GM21723 (cell line): ENCODE data around the gene ADAMTS18.

Experiments
- ATAC-seq: cut with Tn5 transposase; IDR thresholded peaks from one replicate; pipeline ENCODE4 v1.9.1; 2021; ENCODE audit warnings: mild to moderate bottlenecking, moderate library complexity; ENCODE audit not compliant: unreplicated experiment

The ADAMTS18 gene

DNA sequence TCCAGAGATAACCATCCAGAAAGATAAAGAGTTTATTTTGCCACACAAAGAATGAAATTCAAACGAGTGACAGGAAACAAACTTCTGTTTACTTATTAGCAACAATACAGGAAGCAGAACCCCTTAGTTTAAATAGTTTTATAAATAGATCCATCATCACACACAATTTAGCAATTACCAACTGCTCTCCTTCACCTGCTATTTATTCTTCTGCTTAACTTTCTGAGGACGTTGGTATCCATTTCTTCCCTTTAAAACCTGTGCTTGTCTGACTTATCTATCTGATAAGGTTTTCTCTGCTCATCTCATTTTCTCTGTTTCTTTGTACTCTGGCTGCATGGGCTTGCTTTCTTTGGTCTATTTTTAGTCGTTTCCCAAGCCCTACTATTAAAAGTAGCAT, 4.3 kb upstream of the ADAMTS18 start:
- no peak for ATAC-seq

DNA sequence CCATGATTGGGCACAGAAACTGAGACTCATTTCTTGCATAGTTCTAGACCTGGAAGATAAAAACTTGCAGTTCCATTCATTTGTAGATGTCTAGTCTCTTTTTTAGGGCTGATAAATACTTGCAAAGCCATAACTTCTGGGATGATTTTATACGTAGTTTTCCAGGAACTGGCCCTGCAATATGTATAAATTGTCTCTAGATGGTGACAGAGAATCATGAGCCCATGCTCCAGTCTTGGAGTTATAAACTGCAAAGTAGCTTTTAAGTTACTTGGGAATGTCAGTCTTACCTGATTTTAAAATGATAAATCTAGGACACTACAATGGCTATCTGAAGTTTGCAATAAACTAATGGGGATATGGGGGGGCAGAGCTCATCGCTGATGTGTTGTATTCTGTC, 3.0 kb upstream of the ADAMTS18 start:
- ATAC-seq: no peak

DNA sequence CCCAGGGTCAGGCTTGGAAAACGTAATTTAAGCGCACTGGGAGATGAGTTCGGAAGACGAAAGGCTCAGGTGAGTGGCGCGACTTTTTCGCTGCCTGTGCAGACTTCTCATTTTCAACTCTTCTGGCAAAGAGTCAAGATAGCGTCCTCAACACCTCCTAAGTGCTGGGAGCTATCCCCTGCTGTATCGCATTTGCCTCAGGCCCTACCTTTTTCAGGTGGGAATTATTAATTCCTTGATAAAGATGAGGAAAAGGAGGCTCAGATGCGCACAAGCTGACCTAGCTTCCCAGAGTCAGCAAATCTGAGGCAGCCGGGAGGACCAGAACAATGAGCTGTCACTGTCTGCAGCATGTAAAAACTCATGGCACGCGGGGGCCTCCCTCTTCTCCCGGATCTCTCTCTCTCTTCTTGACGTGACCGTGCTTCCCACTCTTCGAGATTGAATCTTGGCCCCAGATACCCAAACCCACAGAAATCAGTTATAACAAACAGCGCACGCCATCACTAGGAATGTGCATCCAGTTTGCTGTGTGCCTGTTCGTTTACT, 512 bp upstream of the ADAMTS18 start:
- ATAC-seq: no peak

DNA sequence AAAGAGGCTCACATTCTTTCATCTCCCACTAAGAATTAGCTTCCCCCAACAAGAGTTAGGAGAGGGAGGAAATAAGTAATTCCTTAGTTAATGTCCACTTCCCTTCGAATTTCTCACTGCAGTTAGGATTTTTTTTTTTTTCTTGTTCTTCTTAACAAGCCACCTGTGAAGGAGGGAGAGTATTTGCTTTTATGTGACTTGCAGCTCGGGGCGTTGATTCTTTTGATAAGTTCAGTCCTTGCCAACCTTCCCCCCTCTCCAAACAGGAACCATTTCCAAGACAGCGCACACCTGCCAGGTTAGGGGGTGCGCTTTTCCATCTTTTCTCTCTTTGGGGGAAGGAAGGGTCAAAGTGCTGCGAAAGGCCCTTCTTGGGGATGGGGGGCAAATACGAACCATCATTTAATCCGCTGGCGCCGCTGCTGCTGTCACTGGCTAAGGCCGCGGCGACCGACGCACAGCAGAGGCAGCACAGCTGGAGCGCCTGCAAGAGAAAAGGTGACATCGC, 758 bp downstream of the ADAMTS18 start:
- no peak for ATAC-seq

DNA sequence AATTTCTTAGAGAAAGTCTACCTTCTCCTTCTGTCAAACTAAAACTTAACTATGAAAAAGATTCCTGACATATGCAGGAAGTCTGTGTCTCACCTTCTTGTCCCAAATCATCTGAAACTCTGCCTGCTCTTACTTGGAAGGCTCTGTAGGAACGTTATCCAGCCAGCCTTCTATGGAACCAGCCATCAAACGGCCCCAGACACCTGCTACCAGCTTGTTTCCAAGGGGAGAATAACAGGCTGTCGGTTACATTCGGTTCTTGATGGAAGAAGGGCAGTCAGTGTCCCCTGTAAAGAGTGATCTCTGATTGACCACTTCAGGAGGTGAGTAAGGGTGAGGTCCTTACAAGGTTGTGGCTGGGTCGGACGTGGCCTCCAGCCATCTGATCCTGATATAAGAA, 1.7 kb downstream of the ADAMTS18 start:
- no peak for ATAC-seq

- ATAC-seq: no peak
Observed at GRCh38 chr16:77432264-77432663, 2.6 kb downstream of the ADAMTS18 start.

- ATAC-seq: no peak
Observed at GRCh38 chr16:77430787-77431585, 3.8 kb downstream of the ADAMTS18 start.

DNA sequence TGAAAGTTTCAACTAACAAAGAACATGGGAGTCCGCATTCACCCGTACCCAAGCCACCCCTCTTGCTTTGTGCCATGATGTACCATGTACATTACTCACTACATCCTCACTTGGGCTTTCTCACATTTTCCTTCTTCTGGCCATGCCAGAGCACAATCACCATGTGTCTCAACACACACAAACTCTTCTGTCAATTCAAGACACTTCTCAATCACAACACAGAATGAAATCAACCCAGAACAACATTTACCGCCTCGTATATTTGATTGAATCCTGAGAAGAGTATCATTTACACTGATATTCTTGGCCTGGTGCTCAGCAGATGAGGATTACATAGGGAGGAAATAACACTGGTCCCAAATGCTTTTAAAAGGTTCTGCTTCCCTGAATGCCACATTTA, 4.5 kb downstream of the ADAMTS18 start:
- ATAC-seq: no peak

DNA sequence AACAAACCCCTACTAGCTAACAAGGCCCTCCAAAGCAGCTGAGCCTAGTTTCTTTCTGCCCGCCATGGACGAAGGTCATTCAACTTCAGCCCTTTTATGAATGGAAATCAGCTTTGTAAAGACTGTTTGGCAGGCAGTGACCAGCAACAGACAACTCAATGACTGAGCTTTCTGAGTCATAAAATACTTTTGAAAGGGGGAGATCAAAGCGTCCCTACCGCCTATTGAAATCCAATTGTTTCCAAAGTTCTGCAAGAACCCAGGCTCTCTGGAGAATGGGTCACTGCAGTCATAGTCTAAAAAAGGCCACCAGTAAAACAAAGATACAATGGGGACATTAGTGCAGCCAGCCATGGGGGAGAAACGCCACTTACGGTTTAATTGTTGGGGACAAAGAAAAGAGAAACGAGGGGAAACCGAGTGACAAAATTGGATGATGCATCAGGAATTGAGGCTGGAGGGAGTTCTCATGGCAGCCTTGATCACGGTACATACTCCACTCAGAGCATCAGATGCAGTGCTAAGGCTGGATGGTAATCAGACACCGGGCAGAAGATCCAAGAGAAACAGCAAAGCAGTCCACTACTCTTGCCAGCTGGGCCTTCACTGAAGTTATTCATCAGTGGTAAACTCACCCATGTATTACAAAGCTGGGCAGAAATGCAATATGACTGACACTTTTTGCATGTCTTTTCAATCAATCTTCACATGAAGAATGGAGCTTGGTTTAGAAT, 9.8 kb downstream of the ADAMTS18 start:
- ATAC-seq: no peak

DNA sequence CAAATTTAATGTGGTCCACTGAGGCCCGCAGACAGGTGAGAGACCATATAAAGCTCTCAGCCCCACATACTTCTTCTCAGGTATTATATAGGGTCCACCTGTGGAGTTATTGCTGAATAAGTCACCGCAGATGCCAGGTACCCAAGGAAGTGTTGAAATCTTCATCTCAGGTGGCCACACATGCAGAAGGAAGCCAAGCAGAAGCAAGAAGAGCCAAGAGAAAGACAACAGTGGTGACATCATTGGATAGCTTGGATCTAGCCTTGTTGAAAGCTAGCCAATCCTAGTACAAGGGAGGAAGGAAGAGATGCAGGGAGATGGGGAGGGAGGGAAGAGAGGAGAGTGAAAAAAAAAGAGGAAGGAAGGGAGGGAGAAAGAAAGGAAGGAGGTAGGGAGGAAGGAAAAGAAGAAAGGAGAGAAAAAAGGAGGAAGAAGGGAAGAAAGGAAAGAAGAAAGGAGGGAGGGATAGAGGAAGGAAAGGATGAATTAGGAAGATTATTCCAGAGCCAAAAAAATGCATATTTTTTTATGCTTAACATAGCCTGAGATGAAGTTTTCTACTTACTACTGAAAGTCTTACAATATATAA, 12.5 kb downstream of the ADAMTS18 start:
- no peak for ATAC-seq

- ATAC-seq: no peak
Observed at GRCh38 chr16:77416939-77417480, 17.8 kb downstream of the ADAMTS18 start.

DNA sequence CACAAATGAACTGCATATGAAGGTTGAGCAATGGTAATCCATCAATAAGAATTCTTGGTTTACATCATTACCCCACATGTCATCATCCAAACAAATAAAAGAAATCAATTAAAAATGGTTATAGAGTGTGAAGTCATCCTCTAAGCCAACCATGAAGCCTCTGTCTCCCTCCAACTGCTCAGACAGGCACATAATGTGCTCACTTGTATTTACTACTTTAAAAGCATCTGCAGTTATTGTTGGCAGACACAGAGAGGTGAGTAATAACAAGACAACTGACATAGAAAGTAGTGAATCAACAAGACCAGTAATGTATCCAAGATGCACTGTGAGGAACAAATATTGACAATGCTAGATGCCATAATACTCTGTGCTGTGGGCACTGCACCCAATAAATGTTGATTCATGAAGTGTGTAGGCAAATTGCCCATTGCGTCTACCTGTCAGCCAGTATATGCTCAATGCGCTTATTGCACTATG, 20.0 kb downstream of the ADAMTS18 start:
- ATAC-seq: no peak

DNA sequence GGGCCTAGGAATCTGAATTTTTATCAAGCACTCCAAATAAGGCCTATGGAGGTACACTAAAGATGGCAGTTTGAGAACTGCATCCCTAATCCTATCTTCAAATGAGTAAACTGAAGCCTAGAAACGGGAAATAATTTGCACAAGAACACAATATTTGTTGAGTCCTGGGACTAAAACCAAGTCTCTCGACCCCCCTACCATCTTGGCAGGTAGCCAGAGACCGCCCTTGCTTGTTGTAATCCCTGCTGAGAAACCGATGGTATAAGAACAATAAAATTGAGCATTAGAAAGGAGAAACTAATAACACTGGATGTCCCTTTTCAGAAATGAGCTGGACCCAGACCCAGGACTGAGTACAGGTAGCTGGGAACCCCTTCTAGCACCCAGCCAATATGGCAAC, 24.4 kb downstream of the ADAMTS18 start:
- ATAC-seq: no peak

- no peak for ATAC-seq
Observed at GRCh38 chr16:77409311-77409710, 25.5 kb downstream of the ADAMTS18 start.

DNA sequence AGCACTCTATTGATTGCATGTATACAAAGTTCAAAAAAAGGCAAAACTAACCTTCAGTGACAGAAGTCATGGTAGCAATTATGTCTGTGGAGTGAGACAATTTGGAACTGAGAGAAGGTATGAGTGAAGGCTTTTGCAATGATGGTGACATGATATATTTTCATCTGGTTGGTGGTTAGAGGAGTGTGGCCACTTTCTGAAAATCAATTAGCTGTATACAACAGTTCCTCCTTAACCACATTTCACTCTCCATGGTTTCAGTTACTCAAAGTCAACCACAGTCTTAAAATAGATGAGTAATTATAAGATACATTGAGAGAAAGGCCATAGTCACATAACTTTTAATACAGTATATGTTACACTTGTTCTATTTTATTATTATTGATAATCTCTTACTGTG, 26.2 kb downstream of the ADAMTS18 start:
- ATAC-seq: no peak

DNA sequence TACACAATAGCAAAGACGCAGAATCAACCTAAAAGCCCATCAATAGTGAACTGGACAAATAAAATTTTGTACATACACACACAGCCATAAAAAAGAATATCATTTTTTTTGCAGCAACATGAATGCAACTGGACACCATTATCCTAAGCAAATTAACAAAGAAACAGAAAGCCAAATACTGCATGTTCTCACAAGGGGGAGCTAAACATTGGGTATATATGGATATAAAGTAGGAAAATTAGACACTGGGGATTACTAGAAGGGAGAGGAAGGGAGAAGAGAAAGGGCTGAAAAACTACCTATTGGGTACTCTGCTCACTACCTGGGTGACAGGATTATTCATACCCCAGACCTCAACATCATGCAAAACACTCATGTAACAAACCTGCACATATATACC, 28.2 kb downstream of the ADAMTS18 start:
- no peak for ATAC-seq

GRCh38 chr16:77404775-77405174, 30.1 kb downstream of the ADAMTS18 start:
- ATAC-seq: no peak

DNA sequence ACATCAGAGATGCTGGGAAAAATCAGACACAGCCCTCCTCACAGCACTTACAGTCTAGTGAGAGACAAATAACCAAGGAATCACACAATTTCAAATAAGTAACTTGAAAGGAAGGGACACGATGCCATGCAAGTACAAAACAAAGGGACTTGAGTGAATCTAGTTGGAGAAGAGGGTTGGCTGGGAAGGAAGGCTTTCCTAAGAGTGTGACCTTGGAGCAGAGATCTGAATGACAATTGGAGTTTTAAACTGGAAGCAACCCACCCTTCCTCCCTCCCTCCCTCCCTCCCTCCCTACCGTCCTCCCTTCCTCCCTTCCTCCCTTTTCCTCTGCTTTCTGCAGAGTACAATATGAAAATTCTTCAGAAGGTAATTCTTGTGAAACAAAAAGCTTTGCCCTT, 31.1 kb downstream of the ADAMTS18 start:
- ATAC-seq: no peak

DNA sequence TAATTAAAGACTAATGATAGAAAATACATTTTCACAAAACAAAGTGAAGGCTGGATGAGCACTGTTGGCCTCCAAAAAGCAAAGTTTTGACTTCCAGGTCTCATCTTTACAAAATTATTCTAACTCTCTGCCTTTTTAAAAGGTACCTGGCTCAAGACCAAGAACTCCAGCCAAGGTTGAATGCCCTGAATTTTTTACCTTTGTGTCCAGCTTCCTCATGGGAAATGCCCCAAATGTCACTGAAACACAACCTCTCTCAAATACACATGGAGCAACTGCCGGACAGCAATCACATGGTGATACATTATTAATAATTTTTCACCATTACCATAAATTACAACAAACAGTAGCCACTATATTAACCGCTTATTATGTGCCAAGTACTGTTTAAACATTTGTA, 32.2 kb downstream of the ADAMTS18 start:
- ATAC-seq: no peak

DNA sequence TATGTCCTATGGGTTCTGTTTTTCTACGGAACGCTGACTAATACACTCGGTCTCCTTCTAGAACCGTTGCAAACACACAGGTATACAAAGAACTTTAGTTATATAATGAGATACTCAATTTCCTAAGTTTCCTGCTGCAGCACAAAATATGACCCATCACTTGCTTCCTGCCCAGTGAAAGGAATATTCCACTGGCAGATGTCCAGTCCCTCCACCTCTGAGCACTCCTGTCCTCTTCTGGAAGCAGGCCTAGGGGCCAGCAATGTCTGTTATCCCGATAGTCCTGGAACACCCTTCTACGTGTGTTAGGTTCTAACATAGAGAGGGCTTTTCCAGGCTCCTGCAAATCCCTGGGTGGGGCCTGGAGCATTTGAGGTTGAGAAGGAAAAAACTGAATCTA, 32.7 kb downstream of the ADAMTS18 start:
- no peak for ATAC-seq

DNA sequence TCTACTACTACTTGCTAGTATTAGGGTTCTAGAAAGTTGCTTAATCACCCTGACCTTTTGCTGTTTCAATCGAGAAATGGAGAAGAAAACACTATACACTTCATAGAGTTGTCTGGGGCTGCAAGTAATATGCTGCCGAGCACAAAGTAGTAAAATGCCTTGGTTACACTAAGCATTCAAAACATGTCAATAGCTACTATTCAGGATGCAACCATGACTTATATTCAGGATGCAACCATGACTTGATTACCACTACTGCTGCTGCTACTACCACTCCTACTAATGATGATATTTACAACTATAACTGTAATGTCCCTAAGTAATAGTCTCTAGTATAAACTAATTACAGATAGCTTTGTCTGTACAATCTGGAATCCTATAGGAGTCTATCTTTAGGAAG, 35.3 kb downstream of the ADAMTS18 start:
- no peak for ATAC-seq
